Measurements from ENCODE around the gene SEMA6B.

The SEMA6B gene

GRCh38 chr19:4506449-4507149 lies 52.9 kb downstream of the SEMA6B start:
- peak; percentile 76 for DNase-seq

- no peak for DNase-seq
Measured at GRCh38 chr19:4505570-4506448, 53.7 kb downstream of the SEMA6B start.

GRCh38 chr19:4504891-4505569 lies 54.5 kb downstream of the SEMA6B start:
- no peak for DNase-seq

- DNase-seq, result no peak
Measured at GRCh38 chr19:4504297-4504701, 55.2 kb downstream of the SEMA6B start.

GRCh38 chr19:4503825-4504170 lies 55.7 kb downstream of the SEMA6B start:
- no peak for DNase-seq

- no peak for DNase-seq
Measured at GRCh38 chr19:4503132-4503824, 56.2 kb downstream of the SEMA6B start.

GRCh38 chr19:4502282-4503131 lies 57.0 kb downstream of the SEMA6B start:
- no peak for DNase-seq

GRCh38 chr19:4501691-4502090 lies 57.8 kb downstream of the SEMA6B start:
- no peak for DNase-seq

GRCh38 chr19:4500841-4501591 lies 58.5 kb downstream of the SEMA6B start:
- DNase-seq, result no peak

GRCh38 chr19:4499855-4500254 lies 59.6 kb downstream of the SEMA6B start:
- DNase-seq, result no peak

GRCh38 chr19:4499318-4499717 lies 60.2 kb downstream of the SEMA6B start:
- DNase-seq, result no peak

GRCh38 chr19:4498694-4499093 lies 60.8 kb downstream of the SEMA6B start:
- DNase-seq, result no peak

- DNase-seq, result no peak
Measured at GRCh38 chr19:4497770-4498389, 61.6 kb downstream of the SEMA6B start.

GRCh38 chr19:4496304-4496703 lies 63.2 kb downstream of the SEMA6B start:
- DNase-seq, result no peak

GRCh38 chr19:4495471-4495870 lies 64.0 kb downstream of the SEMA6B start:
- no peak for DNase-seq

GRCh38 chr19:4494691-4495064 lies 64.8 kb downstream of the SEMA6B start:
- DNase-seq, result no peak

GRCh38 chr19:4493929-4494690 lies 65.4 kb downstream of the SEMA6B start:
- no peak for DNase-seq

GRCh38 chr19:4493104-4493928 lies 66.2 kb downstream of the SEMA6B start:
- DNase-seq, result no peak

Data from EL (cell line).